ENCODE data around the gene OR10J1.

Gene OR10J1

DNA sequence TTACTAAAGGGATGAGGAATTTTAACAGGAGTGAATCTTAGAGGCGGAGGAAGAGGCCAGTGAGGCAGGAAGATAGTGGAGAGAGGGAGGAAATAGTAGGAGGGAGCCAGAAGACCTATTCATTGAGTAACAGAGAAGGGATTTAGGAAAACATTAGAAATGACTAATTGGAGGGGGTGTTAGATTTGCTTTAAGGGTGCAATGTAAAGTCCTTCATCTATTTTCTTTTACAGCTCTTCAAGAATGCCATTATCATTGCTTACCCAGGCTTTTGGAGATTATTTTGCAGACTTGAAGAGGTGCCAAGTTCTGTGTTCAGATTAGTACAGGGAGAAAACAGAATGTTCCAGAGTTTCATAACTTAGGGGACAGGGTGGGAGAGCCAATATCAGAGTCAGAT, 33.8 kb downstream of the OR10J1 start:
- no peak for DNase-seq (ENCODE audit: insufficient read length, low spot score)
- FAIRE-seq, result no peak
- TF ChIP-seq POLR2A (IDR thresholded peaks at IDR 0.05; ENCODE audit: low read depth, low read length), result no peak
- no peak for TF ChIP-seq TAF1 (IDR thresholded peaks at IDR 0.05; ENCODE audit: low read depth, low read length)
- TF ChIP-seq SPI1 (IDR thresholded peaks at IDR 0.05; ENCODE audit: low read depth, low read length), result no peak
- TF ChIP-seq POLR2AphosphoS5 (IDR thresholded peaks at IDR 0.05; ENCODE audit: low read depth, low read length), result no peak
- TF ChIP-seq POU2F2 (IDR thresholded peaks at IDR 0.05; ENCODE audit: low read depth, low read length), result no peak
- no peak for TF ChIP-seq PAX5 (IDR thresholded peaks at IDR 0.05; ENCODE audit: insufficient read depth, low read length, severe bottlenecking)

GRCh38 chr1:159474926-159475325, 35.4 kb downstream of the OR10J1 start:
- TF ChIP-seq POLR2A (IDR thresholded peaks at IDR 0.05; ENCODE audit: low read depth, low read length) (no peak), SPI1 (IDR thresholded peaks at IDR 0.05; ENCODE audit: low read depth, low read length) (no peak), TAF1 (IDR thresholded peaks at IDR 0.05; ENCODE audit: low read depth, low read length) (no peak), POLR2AphosphoS5 (IDR thresholded peaks at IDR 0.05; ENCODE audit: low read depth, low read length) (no peak), POU2F2 (IDR thresholded peaks at IDR 0.05; ENCODE audit: low read depth, low read length) (no peak), PAX5 (IDR thresholded peaks at IDR 0.05; ENCODE audit: insufficient read depth, low read length, severe bottlenecking) (no peak)
- no peak for DNase-seq (ENCODE audit: insufficient read length, low spot score)
- no peak for FAIRE-seq

GRCh38 chr1:159483501-159483900, 44.0 kb downstream of the OR10J1 start:
- FAIRE-seq (no peak), DNase-seq (ENCODE audit: insufficient read length, low spot score) (no peak)
- TF ChIP-seq POLR2A (IDR thresholded peaks at IDR 0.05; ENCODE audit: low read depth, low read length) (no peak), TAF1 (IDR thresholded peaks at IDR 0.05; ENCODE audit: low read depth, low read length) (no peak), POU2F2 (IDR thresholded peaks at IDR 0.05; ENCODE audit: low read depth, low read length) (no peak), POLR2AphosphoS5 (IDR thresholded peaks at IDR 0.05; ENCODE audit: low read depth, low read length) (no peak), SPI1 (IDR thresholded peaks at IDR 0.05; ENCODE audit: low read depth, low read length) (no peak), PAX5 (IDR thresholded peaks at IDR 0.05; ENCODE audit: insufficient read depth, low read length, severe bottlenecking) (no peak)

Data from GM12891 (cell line).